GM10248 (cell line): Measurements from ENCODE around the gene LMF1.

Experiments used
- CTCF ChIA-PET: fragments of 300-600 bp; sonication (Branson Sonifier 250); formaldehyde crosslinking; extraction: SDS; loops from one replicate; lab custom pipeline; 2021; ENCODE audit warnings: antibody characterized with exemption; lab: Yijun Ruan, JAX
- POLR2A ChIA-PET: fragments of 350-650 bp; sonication (Branson Sonifier 250); formaldehyde crosslinking; extraction: SDS; loops from one replicate; lab custom pipeline; 2020; ENCODE audit warnings: antibody characterized with exemption; lab: Yijun Ruan, JAX
- DNase-seq: peaks from one replicate; pipeline ENCODE4 v3.0.0; 2012; ENCODE audit errors: extremely low spot score
- TF ChIP-seq, protein P1 (sequence below): IDR thresholded peaks from 2 replicates; pipeline ENCODE4 v1.5.1; 2012; ENCODE audit warnings: mild to moderate bottlenecking, low read depth; ENCODE audit errors: extremely low read depth, missing control alignments, control extremely low read depth

Gene LMF1

DNA sequence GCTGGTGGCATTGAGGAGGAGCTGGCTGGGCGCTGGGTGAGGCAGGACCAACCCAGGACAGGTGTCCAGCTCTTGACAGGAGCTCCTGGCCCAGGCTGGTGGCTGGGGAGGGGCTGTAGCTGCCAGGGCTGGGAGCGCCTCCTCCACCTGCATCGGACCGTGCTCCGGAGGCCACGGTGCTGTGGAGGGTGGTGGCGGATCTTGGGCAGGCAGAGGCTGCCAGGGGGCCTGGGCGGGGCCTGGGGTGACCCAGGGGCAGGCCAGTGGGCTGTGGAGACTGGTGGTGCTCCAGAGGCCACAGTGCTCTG, 42.8 kb upstream of the LMF1 start:
- no peak for DNase-seq
- POLR2A ChIA-PET = no interaction called here
- CTCF ChIA-PET = no interaction called here
- TF ChIP-seq, protein P1, sequence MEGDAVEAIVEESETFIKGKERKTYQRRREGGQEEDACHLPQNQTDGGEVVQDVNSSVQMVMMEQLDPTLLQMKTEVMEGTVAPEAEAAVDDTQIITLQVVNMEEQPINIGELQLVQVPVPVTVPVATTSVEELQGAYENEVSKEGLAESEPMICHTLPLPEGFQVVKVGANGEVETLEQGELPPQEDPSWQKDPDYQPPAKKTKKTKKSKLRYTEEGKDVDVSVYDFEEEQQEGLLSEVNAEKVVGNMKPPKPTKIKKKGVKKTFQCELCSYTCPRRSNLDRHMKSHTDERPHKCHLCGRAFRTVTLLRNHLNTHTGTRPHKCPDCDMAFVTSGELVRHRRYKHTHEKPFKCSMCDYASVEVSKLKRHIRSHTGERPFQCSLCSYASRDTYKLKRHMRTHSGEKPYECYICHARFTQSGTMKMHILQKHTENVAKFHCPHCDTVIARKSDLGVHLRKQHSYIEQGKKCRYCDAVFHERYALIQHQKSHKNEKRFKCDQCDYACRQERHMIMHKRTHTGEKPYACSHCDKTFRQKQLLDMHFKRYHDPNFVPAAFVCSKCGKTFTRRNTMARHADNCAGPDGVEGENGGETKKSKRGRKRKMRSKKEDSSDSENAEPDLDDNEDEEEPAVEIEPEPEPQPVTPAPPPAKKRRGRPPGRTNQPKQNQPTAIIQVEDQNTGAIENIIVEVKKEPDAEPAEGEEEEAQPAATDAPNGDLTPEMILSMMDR = no peak

DNA sequence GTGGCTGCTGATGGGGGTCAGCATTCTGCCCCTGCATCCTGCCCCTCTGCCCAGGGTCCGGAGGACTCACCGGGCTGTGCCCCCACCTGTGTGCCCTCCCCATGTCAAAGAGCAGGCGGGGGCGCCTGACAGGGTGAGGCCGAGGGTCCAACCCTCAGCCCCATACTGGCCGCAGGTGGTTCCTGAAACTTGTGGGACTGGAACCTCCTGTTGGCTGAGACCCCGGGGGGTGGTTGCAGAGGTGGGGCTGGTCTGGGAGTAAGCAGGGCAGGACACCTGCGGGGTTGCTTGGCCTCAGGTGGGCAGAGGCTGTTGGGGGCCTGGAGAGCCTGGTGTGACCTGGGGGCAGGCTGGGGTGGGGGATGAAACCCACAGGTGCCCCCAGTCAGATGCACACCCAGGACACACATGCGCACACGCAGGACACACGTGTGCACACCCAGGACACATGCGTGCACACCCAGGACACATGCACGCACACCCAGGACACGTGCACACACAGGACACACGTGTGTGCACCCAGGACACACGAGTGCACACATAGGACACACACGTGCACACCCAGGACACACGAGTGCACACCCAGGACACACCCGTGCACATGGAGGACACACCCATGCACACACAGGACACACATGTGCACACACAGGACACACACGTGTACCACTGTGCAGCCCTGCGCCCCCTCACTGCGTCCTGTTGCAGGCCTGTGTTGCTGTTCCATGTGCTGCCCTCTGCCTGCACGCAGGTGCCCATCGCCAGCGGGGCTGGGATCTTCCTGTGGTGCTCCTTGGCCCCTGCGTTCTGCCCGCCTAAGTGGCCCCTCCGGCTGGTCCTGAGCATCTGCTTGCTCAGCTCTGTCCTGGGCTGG, 42.2 kb upstream of the LMF1 start:
- ChIA-PET POLR2A (no interaction called here), CTCF (no interaction called here)
- TF ChIP-seq, protein P1 = no peak
- DNase-seq = no peak

DNA sequence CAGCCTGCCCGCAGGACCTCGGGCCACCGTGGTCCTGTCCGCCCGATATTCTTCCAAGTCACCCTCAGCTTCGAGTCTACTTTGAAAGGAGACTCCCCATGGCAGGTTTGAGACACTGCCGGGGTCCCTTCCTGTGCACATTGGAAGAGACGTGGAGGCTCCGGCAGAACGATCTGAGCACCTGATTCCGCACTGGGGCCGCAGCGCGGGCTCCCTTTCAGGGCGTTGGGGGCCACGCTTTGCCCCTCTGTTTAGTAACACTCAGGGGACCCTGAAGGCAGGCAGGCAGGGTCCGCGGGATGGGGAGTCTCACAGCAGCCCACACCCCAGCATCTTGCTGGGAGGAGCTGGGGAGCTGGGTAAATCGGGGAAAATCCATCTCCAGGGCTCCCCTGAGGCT, 41.4 kb upstream of the LMF1 start:
- TF ChIP-seq, protein P1 = no peak
- ChIA-PET CTCF (no interaction called here), POLR2A (no interaction called here)
- no peak for DNase-seq

DNA sequence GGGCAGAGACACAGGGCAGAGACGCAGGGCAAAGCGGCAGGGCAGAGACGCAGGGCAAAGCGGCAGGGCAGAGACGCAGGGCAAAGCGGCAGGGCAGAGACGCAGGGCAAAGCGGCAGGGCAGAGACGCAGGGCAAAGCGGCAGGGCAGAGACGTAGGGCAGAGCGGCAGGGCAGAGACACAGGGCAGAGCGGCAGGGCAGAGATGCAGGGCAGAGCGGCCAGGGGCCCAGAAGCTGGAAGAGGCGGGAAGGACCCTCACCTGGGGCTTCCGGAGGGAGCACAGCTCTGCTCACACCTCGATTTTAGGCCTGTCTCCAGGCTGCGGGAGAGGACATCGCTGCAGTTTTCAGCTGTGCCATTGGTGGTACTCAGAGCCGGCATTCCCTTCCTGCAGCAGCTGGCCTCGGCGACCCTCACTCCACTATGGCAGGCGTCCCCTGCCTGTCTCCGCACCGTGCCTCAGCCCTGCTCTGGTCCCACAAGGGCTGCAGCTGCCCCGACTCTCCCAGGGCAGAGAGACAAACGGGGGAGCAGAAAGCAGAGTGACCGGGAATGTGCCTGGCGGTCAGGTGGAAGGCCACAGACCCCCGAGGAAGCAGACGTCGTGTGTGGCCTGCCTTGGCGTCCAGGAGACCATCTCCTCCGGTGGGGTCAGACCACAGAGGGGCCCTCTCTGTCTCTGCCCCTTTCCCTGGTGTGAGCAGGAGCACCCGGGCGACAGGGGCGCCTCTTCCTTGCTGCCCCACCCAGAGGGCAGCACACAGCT, 40.7 kb upstream of the LMF1 start:
- TF ChIP-seq, protein P1 = no peak
- ChIA-PET POLR2A (no interaction called here), CTCF (no interaction called here)
- DNase-seq = no peak

DNA sequence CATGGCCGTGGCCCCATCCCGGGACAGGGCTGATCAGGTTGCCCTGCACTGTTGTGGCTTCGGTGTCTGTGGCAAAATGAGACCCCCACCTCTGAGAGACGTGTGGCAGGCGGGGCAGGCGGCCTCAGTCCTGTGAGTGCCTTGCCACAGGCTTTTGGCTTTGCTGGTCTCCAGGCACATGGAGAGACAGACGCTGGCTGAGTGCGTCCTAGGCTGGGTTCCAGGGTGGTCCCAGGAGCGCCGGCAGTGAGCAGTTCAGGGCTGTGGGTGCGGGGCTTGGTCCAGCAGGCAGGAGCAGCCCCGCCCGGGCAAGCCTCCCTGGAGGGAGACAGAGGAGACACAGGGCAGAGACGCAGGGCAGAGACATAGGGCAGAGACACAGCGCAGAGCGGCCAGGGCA, 40.0 kb upstream of the LMF1 start:
- ChIA-PET CTCF (no interaction called here), POLR2A (no interaction called here)
- TF ChIP-seq, protein P1 = no peak
- DNase-seq = no peak

DNA sequence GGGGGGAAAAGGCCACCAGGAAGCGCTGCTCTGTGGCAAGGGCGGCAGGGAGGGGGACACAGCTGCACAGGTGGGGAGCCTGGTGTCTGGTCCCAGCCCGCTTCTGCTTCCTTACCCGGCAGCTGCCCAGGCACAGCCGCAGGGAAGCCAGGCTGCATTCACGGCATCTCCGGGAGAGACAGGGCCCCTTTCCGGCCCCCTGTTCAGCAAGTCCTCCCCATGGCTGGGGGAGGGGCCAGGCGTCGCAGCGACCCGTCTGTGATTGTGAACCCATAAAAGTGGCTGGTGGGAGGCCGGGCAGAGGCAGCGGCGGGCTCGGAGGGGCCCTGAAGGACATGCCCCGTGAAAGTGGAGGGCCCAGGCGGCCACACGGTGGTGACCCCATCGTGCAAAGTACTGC, 39.5 kb upstream of the LMF1 start:
- no peak for DNase-seq
- POLR2A ChIA-PET = interaction anchor here (0.7 kb wide), 1 partner anchor 10 kb away, joined by 7 read pairs; no protein-coding TSS in a partner anchor
- CTCF ChIA-PET = no interaction called here
- TF ChIP-seq, protein P1 = no peak
